ENCODE measurements around the gene VTA1. TPM values are rescaled to one million over a fixed set of nuclear protein-coding genes. Genes with fewer than 3 reads are reported as not detected.

VTA1 gene
- polyA plus RNA-seq, 1 donor from 2014 or later: 126 TPM

- Histone ChIP-seq H3K9me2 (ENCODE audit: insufficient read depth, low read length) (no peaks in the 10 kb centered on the region), H3K9ac (ENCODE audit: low read length) (no peak overlapping the region), H3K36me3 (ENCODE audit: insufficient read depth, low read length) (no peaks in the 10 kb centered on the region), H3K4me2 (ENCODE audit: low read length) (no peak overlapping the region), H3K4me3 (ENCODE audit: low read length) (no peak overlapping the region), H3K9me3 (ENCODE audit: low read length) (no peaks in the 10 kb centered on the region), H3K27ac (ENCODE audit: low read length) (no peak overlapping the region), H3F3A (ENCODE audit: insufficient read depth, low read length, poor library complexity, severe bottlenecking) (no peaks in the 10 kb centered on the region), H2AFZ (ENCODE audit: low read depth, low read length) (no peak overlapping the region), H3K79me2 (replicated peaks; ENCODE audit: insufficient read depth, low read length) (no peaks in the 10 kb centered on the region), H4K20me1 (ENCODE audit: insufficient read depth) (no peaks in the 10 kb centered on the region), H3K27me3 (ENCODE audit: insufficient read depth, low read depth, low read length) (no peaks in the 10 kb centered on the region)
- TF ChIP-seq POLR2AphosphoS5 (IDR thresholded peaks at IDR 0.05) (no peak), TAF1 (IDR thresholded peaks at IDR 0.05; ENCODE audit: low read depth) (no peak)
Observed at GRCh38 chr6:142183351-142183750, 36.3 kb downstream of the VTA1 start.

- Histone ChIP-seq H3K79me2 (replicated peaks; ENCODE audit: insufficient read depth, low read length) (no peaks in the 10 kb centered on the region), H3F3A (ENCODE audit: insufficient read depth, low read length, poor library complexity, severe bottlenecking) (no peaks in the 10 kb centered on the region), H3K27me3 (ENCODE audit: insufficient read depth, low read depth, low read length) (no peaks in the 10 kb centered on the region), H3K9me3 (ENCODE audit: low read length) (no peaks in the 10 kb centered on the region), H3K9ac (ENCODE audit: low read length) (no peak overlapping the region), H3K4me2 (ENCODE audit: low read length) (no peak overlapping the region), H3K9me2 (ENCODE audit: insufficient read depth, low read length) (no peaks in the 10 kb centered on the region), H3K36me3 (ENCODE audit: insufficient read depth, low read length) (no peaks in the 10 kb centered on the region), H3K27ac (ENCODE audit: low read length) (no peak overlapping the region), H2AFZ (ENCODE audit: low read depth, low read length) (no peak overlapping the region), H3K4me3 (ENCODE audit: low read length) (no peak overlapping the region), H4K20me1 (ENCODE audit: insufficient read depth) (no peaks in the 10 kb centered on the region)
- TF ChIP-seq EP300 (conservative IDR thresholded peaks at IDR 0.05; ENCODE audit: poor library complexity, severe bottlenecking): no peak
- TF ChIP-seq REST (IDR thresholded peaks at IDR 0.05; ENCODE audit: borderline replicate concordance): no peak
- no peak for TF ChIP-seq MXI1 (conservative IDR thresholded peaks at IDR 0.05; ENCODE audit: poor library complexity, severe bottlenecking)
- no peak for TF ChIP-seq EZH2 (IDR thresholded peaks at IDR 0.05; ENCODE audit: borderline replicate concordance, insufficient read depth, low read length, poor library complexity, severe bottlenecking)
- TF ChIP-seq TAF1 (IDR thresholded peaks at IDR 0.05; ENCODE audit: low read depth): no peak
- TF ChIP-seq SMC3 (conservative IDR thresholded peaks at IDR 0.05; ENCODE audit: poor library complexity): no peak
- TF ChIP-seq RAD21 (conservative IDR thresholded peaks at IDR 0.05): no peak
- no peak for TF ChIP-seq CTCF (IDR thresholded peaks at IDR 0.05; ENCODE audit: poor library complexity, severe bottlenecking)
- no peak for TF ChIP-seq POLR2AphosphoS5 (IDR thresholded peaks at IDR 0.05)
Observed at GRCh38 chr6:142184307-142184706, 37.2 kb downstream of the VTA1 start.

- Histone ChIP-seq H3K79me2 (replicated peaks; ENCODE audit: insufficient read depth, low read length) (no peaks in the 10 kb centered on the region), H3K9me3 (ENCODE audit: low read length) (no peaks in the 10 kb centered on the region), H4K20me1 (ENCODE audit: insufficient read depth) (no peaks in the 10 kb centered on the region), H3K4me2 (ENCODE audit: low read length) (no peak overlapping the region), H3K9ac (ENCODE audit: low read length) (no peak overlapping the region), H2AFZ (ENCODE audit: low read depth, low read length) (no peak overlapping the region), H3K27me3 (ENCODE audit: insufficient read depth, low read depth, low read length) (no peaks in the 10 kb centered on the region), H3K9me2 (ENCODE audit: insufficient read depth, low read length) (no peaks in the 10 kb centered on the region), H3F3A (ENCODE audit: insufficient read depth, low read length, poor library complexity, severe bottlenecking) (no peaks in the 10 kb centered on the region), H3K27ac (ENCODE audit: low read length) (no peak overlapping the region), H3K4me3 (ENCODE audit: low read length) (no peak overlapping the region), H3K36me3 (ENCODE audit: insufficient read depth, low read length) (no peaks in the 10 kb centered on the region)
- TF ChIP-seq RAD21 (conservative IDR thresholded peaks at IDR 0.05): no peak
- TF ChIP-seq EP300 (conservative IDR thresholded peaks at IDR 0.05; ENCODE audit: poor library complexity, severe bottlenecking): no peak
- TF ChIP-seq TAF1 (IDR thresholded peaks at IDR 0.05; ENCODE audit: low read depth): no peak
- no peak for TF ChIP-seq POLR2AphosphoS5 (IDR thresholded peaks at IDR 0.05)
- TF ChIP-seq SMC3 (conservative IDR thresholded peaks at IDR 0.05; ENCODE audit: poor library complexity): no peak
- no peak for TF ChIP-seq EZH2 (IDR thresholded peaks at IDR 0.05; ENCODE audit: borderline replicate concordance, insufficient read depth, low read length, poor library complexity, severe bottlenecking)
- TF ChIP-seq CTCF (IDR thresholded peaks at IDR 0.05; ENCODE audit: poor library complexity, severe bottlenecking): no peak
- TF ChIP-seq REST (IDR thresholded peaks at IDR 0.05; ENCODE audit: borderline replicate concordance): no peak
- no peak for TF ChIP-seq MXI1 (conservative IDR thresholded peaks at IDR 0.05; ENCODE audit: poor library complexity, severe bottlenecking)
Observed at GRCh38 chr6:142185641-142186040, 38.6 kb downstream of the VTA1 start.
